H1 (cell line): ENCODE results near the gene KRAS.
A peak's percentile ranks its signal among the peaks of the same experiment; 100 is the strongest.

Experiments used
- CBX5 ChIP-seq: fragments of 300-800, 300-1000 bp; sonication (generic); IDR thresholded peaks from 2 replicates; pipeline ENCODE4 v1.7.1; 2016; ENCODE audit warnings: antibody characterized with exemption, low read length, low read depth
- CTCF ChIP-seq, 3 experiments: IDR thresholded peaks; 1 replicate in 2 of 3; 2 replicates in 1 of 3; pipeline versions ENCODE4 v1.5.1 to v1.6.1; 2011; ENCODE audit warnings: low read length in 3 of 3, mild to moderate bottlenecking in 3 of 3, inconsistent platforms in 2 of 3, low read depth in 1 of 3, moderate library complexity in 1 of 3; ENCODE audit not compliant: insufficient read depth in 1 of 3; ENCODE audit errors: control extremely low read depth in 1 of 3
- EZH2 ChIP-seq: fragments of 200-600 bp; sonication (generic); IDR thresholded peaks from 2 replicates; pipeline ENCODE4 v1.7.1; 2012; ENCODE audit warnings: low read depth, mild to moderate bottlenecking, moderate library complexity, low read length, inconsistent platforms; ENCODE audit not compliant: severe bottlenecking
- GABPA ChIP-seq: IDR thresholded peaks from 2 replicates; pipeline ENCODE4 v1.6.1; 2011; ENCODE audit warnings: mild to moderate bottlenecking, low read length, moderate library complexity, borderline replicate concordance; ENCODE audit not compliant: insufficient read depth
- HDAC6 ChIP-seq: IDR thresholded peaks from one replicate; pipeline ENCODE4 v1.7.1; 2012; ENCODE audit warnings: low read depth, mild to moderate bottlenecking, inconsistent platforms, low read length, moderate library complexity
- POLR2A ChIP-seq, 2 experiments: IDR thresholded peaks; 1 replicate in 1 of 2; 2 replicates in 1 of 2; pipeline ENCODE4 v1.6.1; 2011; ENCODE audit warnings: low read depth in 2 of 2, low read length in 2 of 2, mild to moderate bottlenecking in 2 of 2; ENCODE audit errors: control extremely low read depth in 1 of 2
- POLR2AphosphoS5 ChIP-seq: IDR thresholded peaks from 2 replicates; pipeline ENCODE4 v1.6.1; 2011; ENCODE audit warnings: low read depth, low read length
- RAD21 ChIP-seq, 2 experiments: IDR thresholded peaks in 1 of 2; conservative IDR thresholded peaks in 1 of 2; 2 replicates each; pipeline ENCODE4 v1.6.1; 2011; ENCODE audit warnings: low read depth in 2 of 2, low read length in 2 of 2, improper control_type of control experiment in 1 of 2, inconsistent platforms in 1 of 2, mild to moderate bottlenecking in 1 of 2, moderate library complexity in 1 of 2
- RFX5 ChIP-seq: IDR thresholded peaks from 2 replicates; pipeline ENCODE4 v1.6.1; 2011; ENCODE audit warnings: low read depth, low read length, improper control_type of control experiment, borderline replicate concordance
- SIN3A ChIP-seq, 2 experiments: IDR thresholded peaks in 1 of 2; conservative IDR thresholded peaks in 1 of 2; 2 replicates each; pipeline ENCODE4 v1.6.1; 2011 to 2012; ENCODE audit warnings: low read length in 2 of 2, improper control_type of control experiment in 1 of 2, low read depth in 1 of 2, mild to moderate bottlenecking in 1 of 2
- SP1 ChIP-seq: IDR thresholded peaks from 2 replicates; pipeline ENCODE4 v1.6.1; 2011; ENCODE audit warnings: low read depth, low read length
- TAF1 ChIP-seq: IDR thresholded peaks from 2 replicates; pipeline ENCODE4 v1.6.1; 2011; ENCODE audit warnings: mild to moderate bottlenecking, low read depth, low read length
- USF2 ChIP-seq: IDR thresholded peaks from 2 replicates; pipeline ENCODE4 v1.6.1; 2011; ENCODE audit warnings: low read length, improper control_type of control experiment
- YY1 ChIP-seq: IDR thresholded peaks from 2 replicates; pipeline ENCODE4 v1.6.1; 2011; ENCODE audit warnings: low read depth, mild to moderate bottlenecking, low read length

GRCh38 chr12:25251769-25252168 is 1.0 kb upstream of the KRAS start:
- no peak for TF ChIP-seq RAD21 (IDR thresholded peaks at IDR 0.05 in 1 of 2, conservative IDR thresholded peaks at IDR 0.05 in 1 of 2; ENCODE audit: low read depth in 2 of 2, low read length in 2 of 2)
- no peak for TF ChIP-seq RFX5
- no peak for TF ChIP-seq EZH2
- no peak for TF ChIP-seq USF2
- TF ChIP-seq POLR2A (IDR thresholded peaks at IDR 0.05; ENCODE audit: control extremely low read depth in 1 of 2, low read depth in 2 of 2, low read length in 2 of 2), result no peak
- TF ChIP-seq CTCF (IDR thresholded peaks at IDR 0.05; ENCODE audit: control extremely low read depth in 1 of 3, insufficient read depth in 1 of 3, low read depth in 1 of 3, low read length in 3 of 3), result no peak
- no peak for TF ChIP-seq SP1
- no peak for TF ChIP-seq HDAC6
- TF ChIP-seq YY1, result no peak
- no peak for TF ChIP-seq CBX5
- TF ChIP-seq GABPA, result no peak
- 0 out of 2 replicates have a peak, but pooled peaks have one; percentile 3 for TF ChIP-seq POLR2AphosphoS5
- no peak for TF ChIP-seq SIN3A (conservative IDR thresholded peaks at IDR 0.05 in 1 of 2, IDR thresholded peaks at IDR 0.05 in 1 of 2; ENCODE audit: low read depth in 1 of 2, low read length in 2 of 2)
- no peak for TF ChIP-seq TAF1
